Left ventricle myocardium inferior (tissue), 1 donor: ENCODE results near the gene CELF4. TPM values are rescaled to one million over a fixed set of nuclear protein-coding genes. Genes with fewer than 3 reads are reported as not detected.

Experiments
- DNase-seq: peaks from one replicate; pipeline ENCODE4 v3.0.0-alpha.2; 2020
- H3K27ac ChIP-seq: fragments of 200-600 bp; replicated peaks from 2 replicates; pipeline ENCODE4 v1.8.0; 2021
- H3K27me3 ChIP-seq: fragments of 200-600 bp; 2 replicates; pipeline ENCODE4 v1.8.0; 2021; ENCODE audit warnings: low read depth
- H3K36me3 ChIP-seq: fragments of 200-600 bp; 2 replicates; pipeline ENCODE4 v1.8.0; 2021
- H3K4me1 ChIP-seq: fragments of 200-600 bp; 2 replicates; pipeline ENCODE4 v1.8.0; 2021
- H3K4me3 ChIP-seq: fragments of 200-600 bp; 2 replicates; pipeline ENCODE4 v1.8.0; 2021; ENCODE audit warnings: mild to moderate bottlenecking, moderate library complexity
- H3K9me3 ChIP-seq: fragments of 200-600 bp; replicated peaks from 2 replicates; pipeline ENCODE4 v1.8.0; 2021
- CTCF ChIP-seq: fragments of 200-600 bp; IDR thresholded peaks from 2 replicates; pipeline ENCODE4 v1.8.0; 2021; ENCODE audit warnings: antibody characterized with exemption, mild to moderate bottlenecking, borderline replicate concordance
- intact Hi-C: fragments of 100-400 bp; cut with micrococcal nuclease; formaldehyde crosslinking; loops from one replicate; pipeline ENCODE4 v1.11.0; 2022
- total RNA-seq: library from RNA; stranded (reverse); fragmentation: NEBNext Ultra II Directional; extraction: Animal tissue kit (Norgen Biotek cat#: 25700); gene quantifications from one replicate; pipeline ENCODE4 v1.2.1, GENCODE V29; 2021
- donor health status: DM: no; HTN: yes; CAD: no; lungs with severe emphysema.

Gene CELF4
- total RNA-seq, 1 donor from 2014 or later, result 0.60 TPM

- no peak for DNase-seq
- intact Hi-C loops, result no loop called here
- Histone ChIP-seq H3K36me3 (no peaks in the 10 kb centered on the region), H3K27ac (no peak overlapping the region), H3K4me1 (no peaks in the 10 kb centered on the region), H3K9me3 (no peaks in the 10 kb centered on the region), H3K4me3 (no peak overlapping the region), H3K27me3 (peaks cover 48% of the 10 kb centered on the region)
- TF ChIP-seq CTCF, result no peak
Observed at GRCh38 chr18:37460604-37461003, 105.0 kb downstream of the CELF4 start.

GRCh38 chr18:37458697-37459096 lies 106.9 kb downstream of the CELF4 start:
- no peaks in the 10 kb centered on the region for H3K36me3 ChIP-seq
- H3K27me3 ChIP-seq, result peaks cover 29% of the 10 kb centered on the region
- intact Hi-C loops, result no loop called here
- no peak overlapping the region for H3K4me3 ChIP-seq
- no peak for TF ChIP-seq CTCF
- no peak for DNase-seq
- H3K9me3 ChIP-seq, result no peaks in the 10 kb centered on the region
- no peaks in the 10 kb centered on the region for H3K4me1 ChIP-seq
- no peak overlapping the region for H3K27ac ChIP-seq

- DNase-seq, result no peak
Observed at GRCh38 chr18:37457753-37458152, 107.8 kb downstream of the CELF4 start.

GRCh38 chr18:37457341-37457740 lies 108.3 kb downstream of the CELF4 start:
- no peak for TF ChIP-seq CTCF
- H3K4me1 ChIP-seq, result no peaks in the 10 kb centered on the region
- H3K4me3 ChIP-seq, result no peak overlapping the region
- peaks cover 18% of the 10 kb centered on the region for H3K27me3 ChIP-seq
- H3K27ac ChIP-seq, result no peak overlapping the region
- intact Hi-C loops, result no loop called here
- no peaks in the 10 kb centered on the region for H3K36me3 ChIP-seq
- DNase-seq, result no peak
- H3K9me3 ChIP-seq, result no peaks in the 10 kb centered on the region

More at GRCh38 chr18:37457753-37458152, 107.8 kb downstream of the CELF4 start:
- Histone ChIP-seq H3K9me3 (no peaks in the 10 kb centered on the region), H3K27ac (no peak overlapping the region), H3K4me1 (no peaks in the 10 kb centered on the region), H3K27me3 (peaks cover 22% of the 10 kb centered on the region), H3K36me3 (no peaks in the 10 kb centered on the region), H3K4me3 (no peak overlapping the region)
- intact Hi-C loops, result no loop called here
- TF ChIP-seq CTCF, result no peak

- H3K4me1 ChIP-seq, result no peaks in the 10 kb centered on the region
- H3K4me3 ChIP-seq, result no peak overlapping the region
- no peak for TF ChIP-seq CTCF
- intact Hi-C loops, result no loop called here
- H3K9me3 ChIP-seq, result no peaks in the 10 kb centered on the region
- DNase-seq, result no peak
- H3K27ac ChIP-seq, result no peak overlapping the region
- no peaks in the 10 kb centered on the region for H3K36me3 ChIP-seq
- peaks cover 18% of the 10 kb centered on the region for H3K27me3 ChIP-seq
Observed at GRCh38 chr18:37456873-37457272, 108.7 kb downstream of the CELF4 start.

GRCh38 chr18:37456395-37456794 lies 109.2 kb downstream of the CELF4 start:
- intact Hi-C loops, result no loop called here
- no peaks in the 10 kb centered on the region for H3K36me3 ChIP-seq
- H3K27me3 ChIP-seq, result peaks cover 18% of the 10 kb centered on the region
- no peaks in the 10 kb centered on the region for H3K9me3 ChIP-seq
- no peaks in the 10 kb centered on the region for H3K4me1 ChIP-seq
- no peak for DNase-seq
- no peak overlapping the region for H3K27ac ChIP-seq
- TF ChIP-seq CTCF, result no peak
- no peak overlapping the region for H3K4me3 ChIP-seq
